Tibial nerve (tissue), 3 donors: ENCODE data around the gene C17orf67.

Experiments
- POLR2A ChIP-seq, 2 donors: fragments of 450-650 bp; IDR thresholded peaks; one replicate each; pipeline ENCODE4 v1.6.1; 2017; ENCODE audit warnings: antibody characterized with exemption in 2 of 2, mild to moderate bottlenecking in 2 of 2, moderate library complexity in 2 of 2
- TF ChIP-seq, protein P1 (sequence below), 5 experiments: fragments of 200-600 bp in 3 of 5; fragments of 450-650 bp in 2 of 5; sonication (generic) in 3 of 5; IDR thresholded peaks; one replicate each; pipeline ENCODE4 v1.5.1; 2016 to 2019; ENCODE audit warnings: antibody characterized with exemption in 5 of 5, mild to moderate bottlenecking in 3 of 5, moderate library complexity in 2 of 5

DNA sequence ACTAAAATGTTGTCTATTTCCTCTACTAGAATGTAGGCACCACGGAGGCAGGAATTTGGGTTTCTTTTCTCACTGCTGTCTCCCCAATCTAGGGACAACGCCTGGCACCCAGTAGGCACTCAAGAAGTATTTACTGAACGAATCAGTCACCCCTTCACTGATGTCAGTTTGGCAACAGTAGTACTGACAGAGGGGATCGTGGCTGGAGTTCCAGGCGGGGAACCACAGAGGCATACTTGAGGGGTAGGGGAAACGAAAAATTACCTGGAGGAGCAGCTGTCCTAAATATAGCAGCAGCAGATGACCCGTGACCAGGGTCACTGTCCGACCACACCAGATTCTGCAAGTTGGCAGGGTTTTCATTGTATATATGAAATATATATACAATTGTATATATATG, 46.9 kb upstream of the C17orf67 start:
- TF ChIP-seq, protein P1, sequence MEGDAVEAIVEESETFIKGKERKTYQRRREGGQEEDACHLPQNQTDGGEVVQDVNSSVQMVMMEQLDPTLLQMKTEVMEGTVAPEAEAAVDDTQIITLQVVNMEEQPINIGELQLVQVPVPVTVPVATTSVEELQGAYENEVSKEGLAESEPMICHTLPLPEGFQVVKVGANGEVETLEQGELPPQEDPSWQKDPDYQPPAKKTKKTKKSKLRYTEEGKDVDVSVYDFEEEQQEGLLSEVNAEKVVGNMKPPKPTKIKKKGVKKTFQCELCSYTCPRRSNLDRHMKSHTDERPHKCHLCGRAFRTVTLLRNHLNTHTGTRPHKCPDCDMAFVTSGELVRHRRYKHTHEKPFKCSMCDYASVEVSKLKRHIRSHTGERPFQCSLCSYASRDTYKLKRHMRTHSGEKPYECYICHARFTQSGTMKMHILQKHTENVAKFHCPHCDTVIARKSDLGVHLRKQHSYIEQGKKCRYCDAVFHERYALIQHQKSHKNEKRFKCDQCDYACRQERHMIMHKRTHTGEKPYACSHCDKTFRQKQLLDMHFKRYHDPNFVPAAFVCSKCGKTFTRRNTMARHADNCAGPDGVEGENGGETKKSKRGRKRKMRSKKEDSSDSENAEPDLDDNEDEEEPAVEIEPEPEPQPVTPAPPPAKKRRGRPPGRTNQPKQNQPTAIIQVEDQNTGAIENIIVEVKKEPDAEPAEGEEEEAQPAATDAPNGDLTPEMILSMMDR (IDR thresholded peaks at IDR 0.05) = no peak
- TF ChIP-seq POLR2A (IDR thresholded peaks at IDR 0.05) = no peak
